ENCODE results near the gene PCDHGC4.
A peak's percentile ranks its signal among the peaks of the same experiment; 100 is the strongest.

The PCDHGC4 gene

GRCh38 chr5:141528291-141528984, 43.6 kb downstream of the PCDHGC4 start:
- no peak for DNase-seq (ENCODE audit: low read depth)
- TF ChIP-seq CTCF (IDR thresholded peaks at IDR 0.05; ENCODE audit: insufficient read depth, low read depth, low read length, missing control alignments) = no peak
- H3K4me3 ChIP-seq (ENCODE audit: low read length) = no peak overlapping the region

GRCh38 chr5:141529002-141529401, 44.2 kb downstream of the PCDHGC4 start:
- no peak for TF ChIP-seq CTCF (IDR thresholded peaks at IDR 0.05; ENCODE audit: insufficient read depth, low read depth, low read length, missing control alignments)
- peak; percentile 61 for DNase-seq (ENCODE audit: low read depth)
- H3K4me3 ChIP-seq (ENCODE audit: low read length) = no peak overlapping the region

GRCh38 chr5:141529873-141530272, 45.0 kb downstream of the PCDHGC4 start:
- DNase-seq (ENCODE audit: low read depth) = no peak
- H3K4me3 ChIP-seq (ENCODE audit: low read length) = no peak overlapping the region
- no peak for TF ChIP-seq CTCF (IDR thresholded peaks at IDR 0.05; ENCODE audit: insufficient read depth, low read depth, low read length, missing control alignments)

- H3K4me3 ChIP-seq (ENCODE audit: low read length) = no peak overlapping the region
- TF ChIP-seq CTCF (IDR thresholded peaks at IDR 0.05; ENCODE audit: insufficient read depth, low read depth, low read length, missing control alignments) = no peak
- peak; percentile 24 for DNase-seq (ENCODE audit: low read depth)
These were observed 47.9 kb downstream of the PCDHGC4 start for GRCh38 chr5:141532726-141533125.

GRCh38 chr5:141533897-141534296, 49.1 kb downstream of the PCDHGC4 start:
- no peak for DNase-seq (ENCODE audit: low read depth)
- TF ChIP-seq CTCF (IDR thresholded peaks at IDR 0.05; ENCODE audit: insufficient read depth, low read depth, low read length, missing control alignments) = no peak
- H3K4me3 ChIP-seq (ENCODE audit: low read length) = no peak overlapping the region

- H3K4me3 ChIP-seq (ENCODE audit: low read length) = no peak overlapping the region
- DNase-seq (ENCODE audit: low read depth) = no peak
- no peak for TF ChIP-seq CTCF (IDR thresholded peaks at IDR 0.05; ENCODE audit: insufficient read depth, low read depth, low read length, missing control alignments)
These were observed 49.8 kb downstream of the PCDHGC4 start for GRCh38 chr5:141534492-141535213.
